Tibial artery (tissue), 4 donors: ENCODE measurements around the gene ZBTB7A.
"Not testable (repeated sequence)": the region's sequence is repeated elsewhere in the genome, so short reads cannot be mapped to it uniquely, and the experiment has no call there.

ENCODE experiments used
- DNase-seq, 2 donors: peaks; one replicate each; pipeline ENCODE4 v3.0.0-alpha.2; 2019
- H3K27ac ChIP-seq, 2 donors: fragments of 200-600 bp; sonication (generic) in 1 of 2; 1 replicate in 1 of 2; 2 replicates in 1 of 2; pipeline ENCODE4 v1.5.1; 2018 to 2019; ENCODE audit warnings: mild to moderate bottlenecking in 1 of 2
- H3K27me3 ChIP-seq, 2 donors: fragments of 200-600 bp; sonication (generic) in 1 of 2; one replicate each; pipeline versions ENCODE4 v1.5.1 to v1.6.0; 2016 to 2019
- H3K36me3 ChIP-seq, 3 donors: fragments of 200-600 bp; sonication (generic) in 2 of 3; one replicate each; pipeline ENCODE4 v1.5.1; 2016 to 2019; ENCODE audit warnings: mild to moderate bottlenecking in 2 of 3
- H3K4me1 ChIP-seq, 4 donors: fragments of 200-600 bp; sonication (generic) in 2 of 4; 1 replicate in 3 of 4; 2 replicates in 1 of 4; pipeline ENCODE4 v1.5.1; 2016 to 2019
- H3K4me3 ChIP-seq, 2 donors: fragments of 200-600 bp; sonication (generic) in 1 of 2; 1 replicate in 1 of 2; 2 replicates in 1 of 2; pipeline ENCODE4 v1.5.1; 2018 to 2019; ENCODE audit warnings: mild to moderate bottlenecking in 2 of 2
- H3K9me3 ChIP-seq, 3 donors: fragments of 200-600 bp; sonication (generic) in 1 of 3; one replicate each; pipeline ENCODE4 v1.5.1; 2016 to 2019
- intact Hi-C: fragments of 100-400 bp; cut with DNase I; formaldehyde crosslinking; loops from one replicate; pipeline ENCODE4 v1.15.0; 2023; ENCODE audit warnings: low total_unique reads
- TF ChIP-seq, protein P1 (sequence below), 2 experiments: fragments of 200-600 bp in 1 of 2; fragments of 450-650 bp in 1 of 2; IDR thresholded peaks; one replicate each; pipeline ENCODE4 v1.5.1; 2017 to 2019; ENCODE audit warnings: antibody characterized with exemption in 2 of 2, mild to moderate bottlenecking in 1 of 2, moderate library complexity in 1 of 2

The ZBTB7A gene

DNA sequence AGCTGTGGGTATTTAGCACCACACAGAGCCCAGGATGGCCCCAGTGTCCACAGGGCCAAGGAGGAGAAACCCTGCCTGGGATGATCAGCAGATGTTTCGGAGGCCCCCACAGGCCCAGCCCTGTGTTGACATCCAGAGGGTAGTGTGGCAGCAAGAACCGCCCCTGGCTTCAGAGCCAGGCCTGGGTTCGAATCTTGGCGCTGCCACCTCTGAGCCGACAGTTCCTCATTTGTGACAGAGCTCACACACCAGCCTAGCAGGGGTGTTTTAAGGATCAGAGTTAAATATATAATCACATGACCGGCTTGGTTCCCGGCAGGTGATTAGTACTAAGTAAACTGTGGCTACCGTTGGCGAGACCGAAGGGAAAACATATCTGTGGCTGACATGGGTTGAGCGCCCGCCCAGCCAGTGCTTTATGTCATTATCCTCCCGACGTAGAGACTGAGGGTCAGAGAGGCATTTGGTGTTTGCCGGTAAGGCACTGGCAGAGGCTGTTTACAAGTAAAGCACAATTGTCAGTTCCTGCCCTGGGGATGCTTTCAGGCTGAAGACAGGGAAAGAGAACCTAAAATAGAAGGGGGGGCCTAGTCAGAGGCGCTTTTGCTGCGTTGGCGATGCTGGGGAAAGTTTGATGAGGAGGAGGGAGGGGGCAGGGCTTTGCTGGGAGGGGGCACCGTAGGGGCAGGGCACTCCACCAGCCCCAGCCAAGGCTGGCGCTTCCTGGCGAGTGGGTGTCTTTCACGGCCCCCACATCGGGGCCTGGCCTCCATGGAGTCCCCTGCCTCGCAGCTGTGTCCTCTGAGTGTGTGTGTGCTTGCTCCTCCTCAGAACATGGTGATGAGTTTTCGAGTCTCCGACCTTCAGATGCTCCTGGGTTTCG lies 54.4 kb downstream of the ZBTB7A start:
- intact Hi-C loops: no loop called here
- no peaks in the 10 kb centered on the region for H3K27me3 ChIP-seq
- H3K36me3 ChIP-seq: peaks cover 12 to 33% (median 21%) of the 10 kb centered on the region in 3 donors
- no peak overlapping the region for H3K27ac ChIP-seq
- TF ChIP-seq, protein P1, sequence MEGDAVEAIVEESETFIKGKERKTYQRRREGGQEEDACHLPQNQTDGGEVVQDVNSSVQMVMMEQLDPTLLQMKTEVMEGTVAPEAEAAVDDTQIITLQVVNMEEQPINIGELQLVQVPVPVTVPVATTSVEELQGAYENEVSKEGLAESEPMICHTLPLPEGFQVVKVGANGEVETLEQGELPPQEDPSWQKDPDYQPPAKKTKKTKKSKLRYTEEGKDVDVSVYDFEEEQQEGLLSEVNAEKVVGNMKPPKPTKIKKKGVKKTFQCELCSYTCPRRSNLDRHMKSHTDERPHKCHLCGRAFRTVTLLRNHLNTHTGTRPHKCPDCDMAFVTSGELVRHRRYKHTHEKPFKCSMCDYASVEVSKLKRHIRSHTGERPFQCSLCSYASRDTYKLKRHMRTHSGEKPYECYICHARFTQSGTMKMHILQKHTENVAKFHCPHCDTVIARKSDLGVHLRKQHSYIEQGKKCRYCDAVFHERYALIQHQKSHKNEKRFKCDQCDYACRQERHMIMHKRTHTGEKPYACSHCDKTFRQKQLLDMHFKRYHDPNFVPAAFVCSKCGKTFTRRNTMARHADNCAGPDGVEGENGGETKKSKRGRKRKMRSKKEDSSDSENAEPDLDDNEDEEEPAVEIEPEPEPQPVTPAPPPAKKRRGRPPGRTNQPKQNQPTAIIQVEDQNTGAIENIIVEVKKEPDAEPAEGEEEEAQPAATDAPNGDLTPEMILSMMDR (IDR thresholded peaks at IDR 0.05): no peak
- no peak overlapping the region for H3K4me3 ChIP-seq
- DNase-seq: no peak
- H3K4me1 ChIP-seq: peaks cover 0 to 75% (median 55%) of the 10 kb centered on the region in 4 donors
- H3K9me3 ChIP-seq: no peaks in the 10 kb centered on the region

DNA sequence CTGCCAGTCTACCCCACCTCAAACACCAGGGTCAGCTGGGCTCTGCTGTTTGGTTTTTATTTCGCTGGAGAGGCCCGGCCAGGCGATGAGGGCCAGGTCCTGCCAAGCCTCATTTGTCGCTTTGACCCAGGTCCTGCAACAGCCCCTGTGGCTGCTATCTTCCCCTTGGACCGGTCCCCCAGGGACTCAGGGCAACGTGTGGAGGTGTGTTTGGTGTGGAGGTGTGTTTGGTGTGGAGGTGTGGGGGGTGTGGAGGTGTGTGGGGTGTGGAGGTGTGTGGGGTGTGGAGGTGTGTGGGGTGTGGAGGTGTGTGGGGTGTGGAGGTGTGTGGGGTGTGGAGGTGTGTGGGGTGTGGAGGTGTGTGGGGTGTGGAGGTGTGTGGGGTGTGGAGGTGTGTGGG lies 55.3 kb downstream of the ZBTB7A start:
- H3K27me3 ChIP-seq, H3K9me3 ChIP-seq, intact Hi-C loops, DNase-seq, H3K27ac ChIP-seq, H3K4me3 ChIP-seq: not testable (repeated sequence)
- Histone ChIP-seq H3K4me1 (peaks cover 0 to 75% (median 59%) of the 10 kb centered on the region in 4 donors), H3K36me3 (peaks cover 12 to 32% (median 20%) of the 10 kb centered on the region in 3 donors)

DNA sequence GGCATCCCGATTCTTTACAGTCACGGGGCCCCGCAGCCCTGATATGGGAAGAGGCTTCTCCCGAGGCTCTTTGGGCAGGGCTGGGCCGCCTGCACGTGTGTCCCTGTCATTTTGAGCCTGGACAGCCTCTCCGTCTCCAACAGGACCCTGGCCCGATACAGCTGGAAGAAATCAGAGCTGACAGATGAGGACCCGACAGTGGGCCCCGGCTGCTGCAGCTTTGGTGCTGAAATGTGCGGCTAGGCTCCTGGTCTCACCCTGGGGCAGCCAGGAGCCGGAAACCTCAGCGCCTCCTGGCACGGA lies 55.9 kb downstream of the ZBTB7A start:
- no peak overlapping the region for H3K27ac ChIP-seq
- intact Hi-C loops: no loop called here

DNA sequence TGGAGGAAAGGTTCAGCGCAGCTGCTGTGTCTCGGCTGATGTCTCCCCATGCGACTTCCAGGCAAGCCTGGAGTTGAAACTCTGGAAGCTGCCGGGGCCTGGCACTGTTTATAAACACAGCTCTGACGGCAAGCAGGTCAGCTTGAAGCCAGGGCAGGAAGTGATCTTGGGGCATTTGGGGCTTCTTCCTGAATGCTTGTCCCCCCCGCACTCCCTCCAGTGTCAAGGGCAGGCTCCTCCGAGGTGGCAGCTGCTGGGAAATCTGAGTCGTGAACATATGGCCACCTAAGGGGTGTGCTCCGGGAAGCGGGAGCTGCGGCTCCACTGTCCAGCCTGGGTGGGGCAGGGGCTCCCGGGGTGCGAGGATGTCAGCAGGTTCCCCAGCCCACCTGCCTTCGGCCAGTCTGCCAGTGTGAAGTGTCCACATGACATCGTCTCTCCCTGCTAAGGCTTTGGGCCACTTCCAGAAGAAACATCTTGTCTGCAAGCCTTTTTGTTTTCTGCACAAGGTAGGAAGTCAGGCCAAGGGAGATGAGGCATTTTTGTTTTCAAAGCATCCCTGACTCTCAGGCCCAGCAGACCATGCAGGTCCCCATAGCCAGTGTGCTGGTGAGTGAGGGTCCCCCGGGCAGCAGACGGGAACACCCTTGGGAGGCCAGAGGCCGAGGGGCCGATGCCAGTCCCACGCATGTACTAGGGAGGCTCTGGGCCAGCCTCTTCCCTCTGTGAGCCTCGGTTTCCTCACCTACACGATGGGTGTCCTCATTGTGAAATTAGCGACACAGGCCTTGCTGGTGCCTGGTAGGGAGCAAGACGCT lies 56.5 kb downstream of the ZBTB7A start:
- DNase-seq: no peak
- Histone ChIP-seq H3K27me3 (no peaks in the 10 kb centered on the region), H3K4me3 (no peak overlapping the region), H3K36me3 (peaks cover 12 to 32% (median 15%) of the 10 kb centered on the region in 3 donors), H3K9me3 (no peaks in the 10 kb centered on the region), H3K27ac (no peak overlapping the region), H3K4me1 (peaks cover 0 to 65% (median 50%) of the 10 kb centered on the region in 4 donors)
- intact Hi-C loops: loop anchor here (5.0 kb wide), 2 partner anchors 47 to 828 kb away; no protein-coding TSS in a partner anchor
- TF ChIP-seq, protein P1 (IDR thresholded peaks at IDR 0.05): no peak

More for the DNA sequence above, 55.9 kb downstream of the ZBTB7A start:
- Histone ChIP-seq H3K27me3 (no peaks in the 10 kb centered on the region), H3K4me1 (peaks cover 0 to 70% (median 56%) of the 10 kb centered on the region in 4 donors), H3K4me3 (no peak overlapping the region), H3K9me3 (no peaks in the 10 kb centered on the region), H3K36me3 (peaks cover 12 to 32% (median 15%) of the 10 kb centered on the region in 3 donors)
- TF ChIP-seq, protein P1 (IDR thresholded peaks at IDR 0.05): no peak
- no peak for DNase-seq

DNA sequence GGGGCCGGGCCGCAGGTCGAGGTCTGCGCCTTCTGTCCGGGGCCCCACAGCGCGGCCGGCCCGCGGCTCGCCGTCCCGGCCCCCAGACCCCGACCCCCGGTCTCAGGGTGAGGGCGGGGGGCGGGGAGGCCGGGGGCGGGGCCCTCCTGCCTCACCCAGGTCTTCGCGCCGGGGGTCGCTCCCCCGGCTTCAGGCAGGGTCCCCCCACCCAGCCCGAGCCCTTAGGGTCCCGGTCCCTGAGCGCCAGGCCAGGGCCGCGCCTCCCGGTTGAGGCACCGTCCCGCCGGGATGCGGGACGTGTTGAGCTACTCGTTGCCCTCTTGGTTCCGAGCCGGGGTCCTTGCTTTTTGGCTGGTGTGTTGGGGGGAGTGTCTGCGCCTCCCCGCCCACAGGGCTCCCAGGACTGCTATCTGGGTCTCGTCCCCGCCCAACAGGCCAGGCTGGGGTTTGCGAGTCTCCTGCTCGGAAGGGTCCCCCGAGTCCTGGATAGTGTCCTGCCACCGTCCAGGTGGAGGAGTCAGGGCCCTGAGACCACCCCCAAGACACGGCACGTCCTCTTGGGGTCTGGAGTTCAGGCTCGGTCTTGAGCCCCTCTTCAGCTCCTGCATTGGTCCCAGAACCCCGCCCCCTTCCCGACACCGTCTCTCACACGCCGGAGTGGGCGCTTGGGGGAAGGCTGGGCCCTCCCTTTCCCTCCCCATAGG lies 58.7 kb downstream of the ZBTB7A start:
- no peak for DNase-seq

More for the DNA sequence above, 58.7 kb downstream of the ZBTB7A start:
- TF ChIP-seq, protein P1 (IDR thresholded peaks at IDR 0.05): no peak
- intact Hi-C loops: loop anchor here (5.0 kb wide), 2 partner anchors 49 to 826 kb away; no protein-coding TSS in a partner anchor
- H3K4me1 ChIP-seq: peaks cover 0 to 47% (median 42%) of the 10 kb centered on the region in 4 donors
- peak overlapping the region; percentile 89 to 94 for H3K4me3 ChIP-seq
- peak overlapping the region; percentile 79 to 86 for H3K27ac ChIP-seq
- H3K27me3 ChIP-seq: no peaks in the 10 kb centered on the region
- peaks cover under 1 to 14% (median 2%) of the 10 kb centered on the region in 3 donors for H3K36me3 ChIP-seq
- no peaks in the 10 kb centered on the region for H3K9me3 ChIP-seq
